GM23248 (cell line): ENCODE results near the gene MAP6. TPM values are rescaled to one million over a fixed set of nuclear protein-coding genes. Genes with fewer than 3 reads are reported as not detected.

ENCODE experiments used
- DNase-seq: peaks from one replicate; pipeline ENCODE4 v3.0.0-alpha.2; 2015
- H2AFZ ChIP-seq: fragments of 200-600 bp; sonication (generic); 2 replicates; pipeline ENCODE4 v1.6.1; 2016; ENCODE audit warnings: antibody characterized with exemption
- H3F3A ChIP-seq: fragments of 200-600 bp; sonication (generic); 2 replicates; pipeline ENCODE4 v1.6.1; 2016; ENCODE audit warnings: mild to moderate bottlenecking, antibody characterized with exemption, mixed run types; ENCODE audit not compliant: insufficient read depth
- H3K27ac ChIP-seq: fragments of 200-600 bp; sonication (generic); 2 replicates; pipeline ENCODE4 v1.5.1; 2016; ENCODE audit warnings: mild to moderate bottlenecking
- H3K27me3 ChIP-seq: fragments of 200-600 bp; sonication (generic); replicated peaks from 2 replicates; pipeline ENCODE4 v1.6.1; 2016; ENCODE audit warnings: mild to moderate bottlenecking; ENCODE audit not compliant: insufficient read depth
- H3K36me3 ChIP-seq: fragments of 200-600 bp; sonication (generic); 2 replicates; pipeline ENCODE4 v1.6.1; 2016; ENCODE audit warnings: low read depth, mild to moderate bottlenecking
- H3K4me1 ChIP-seq: fragments of 200-600 bp; sonication (generic); 2 replicates; pipeline ENCODE4 v1.6.1; 2016; ENCODE audit warnings: mild to moderate bottlenecking; ENCODE audit not compliant: insufficient read depth
- H3K4me2 ChIP-seq: fragments of 200-600 bp; sonication (generic); one replicate; pipeline ENCODE4 v1.6.1; 2016; ENCODE audit warnings: mild to moderate bottlenecking; ENCODE audit not compliant: unreplicated experiment
- H3K4me3 ChIP-seq: fragments of 200-600 bp; sonication (generic); 2 replicates; pipeline ENCODE4 v1.5.1; 2016; ENCODE audit warnings: mild to moderate bottlenecking
- H3K79me2 ChIP-seq: fragments of 200-600 bp; sonication (generic); 2 replicates; pipeline ENCODE4 v1.6.1; 2016; ENCODE audit warnings: mild to moderate bottlenecking; ENCODE audit not compliant: insufficient read depth
- H3K9ac ChIP-seq: fragments of 200-600 bp; sonication (generic); 2 replicates; pipeline ENCODE4 v1.6.1; 2016; ENCODE audit warnings: mild to moderate bottlenecking
- H3K9me2 ChIP-seq: fragments of 200-600 bp; sonication (generic); 2 replicates; pipeline ENCODE4 v1.6.1; 2016; ENCODE audit warnings: mixed run types, mild to moderate bottlenecking, moderate library complexity; ENCODE audit not compliant: insufficient read depth
- H3K9me3 ChIP-seq: fragments of 200-600 bp; sonication (generic); one replicate; pipeline ENCODE4 v1.6.1; 2017; ENCODE audit warnings: low read depth
- H4K20me1 ChIP-seq: fragments of 200-600 bp; sonication (generic); 2 replicates; pipeline ENCODE4 v1.6.0; 2016; ENCODE audit not compliant: insufficient read depth
- EZH2 ChIP-seq: fragments of 200-600 bp; sonication (generic); IDR thresholded peaks from 2 replicates; pipeline ENCODE4 v1.6.1; 2018; ENCODE audit warnings: antibody characterized with exemption, mild to moderate bottlenecking; ENCODE audit not compliant: insufficient read depth, poor library complexity, severe bottlenecking
- EZH2phosphoT487 ChIP-seq: fragments of 200-600 bp; sonication (generic); IDR thresholded peaks from 2 replicates; pipeline ENCODE4 v1.6.1; 2018; ENCODE audit warnings: antibody characterized with exemption, moderate library complexity, mild to moderate bottlenecking, low read depth; ENCODE audit not compliant: insufficient read depth
- WGBS, 2 experiments: methylation state at CpG; one replicate each; pipeline ENCODE4 v1.1.6; 2015 to 2017; ENCODE audit warnings: low lambda C conversion rate in 2 of 2, low coverage in 1 of 2; ENCODE audit errors: missing lambda C conversion rate in 2 of 2; 5-methylcytosine and 5-hydroxymethylcytosine counted together
- in situ Hi-C: fragments of 300-500 bp; cut with MboI; formaldehyde crosslinking; loops from 2 replicates; pipeline ENCODE4 v1.15.0; 2020
- polyA plus RNA-seq: library from polyadenylated mRNA; unstranded; fragments of >200 nt; fragmentation: Nextera tagmentation; extraction: Ambion mirVana; gene quantifications from 2 replicates; pipeline ENCODE4 v1.2.1, GENCODE V29; 2016
- total RNA-seq: library from RNA; depleted of rRNA; stranded (reverse); fragments of >200 nt; shearing (Covaris generic); gene quantifications from 2 replicates; pipeline ENCODE4 v1.2.3, GENCODE V29; 2014

The MAP6 gene
- total and polyA plus RNA-seq, 2 experiments from 2014 or later, result 3.4 to 5.2 TPM

DNA sequence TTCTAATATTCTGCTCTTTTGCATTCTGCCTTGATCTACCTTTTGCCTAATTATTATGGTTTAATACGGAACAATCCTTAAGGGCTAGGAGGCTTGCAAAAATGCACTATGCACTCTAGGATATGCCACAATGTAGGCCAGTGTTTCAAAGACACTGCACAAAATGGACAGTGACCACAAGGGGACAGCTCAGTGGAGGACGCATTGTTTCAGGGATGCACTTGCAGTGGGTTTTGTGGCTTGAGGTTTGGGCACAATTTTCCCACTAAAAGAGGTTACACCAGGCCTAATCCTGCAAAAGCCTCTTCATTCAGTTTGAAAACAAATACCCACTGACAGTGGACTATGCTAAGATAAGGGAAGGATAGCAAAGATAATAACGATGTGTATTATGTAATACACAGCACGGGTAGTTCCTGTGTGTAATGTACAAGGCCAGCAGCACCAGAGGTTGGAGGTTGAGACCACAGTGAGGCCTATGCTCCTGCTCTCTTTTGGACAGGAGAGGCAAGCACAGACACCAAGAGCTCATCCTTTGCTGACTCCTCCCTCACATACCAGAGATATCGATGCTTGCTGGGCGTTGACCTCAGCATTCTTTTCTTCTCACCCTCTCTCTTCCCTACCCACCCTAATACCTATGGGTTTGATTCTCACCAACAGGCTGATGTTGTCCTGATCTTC is 12.7 kb downstream of the MAP6 start:
- Histone ChIP-seq H3K9ac (no peak overlapping the region), H3K36me3 (no peaks in the 10 kb centered on the region), H3K9me3 (no peaks in the 10 kb centered on the region), H3K27ac (no peak overlapping the region), H3K9me2 (no peaks in the 10 kb centered on the region), H3K79me2 (no peaks in the 10 kb centered on the region), H3K4me3 (no peak overlapping the region), H2AFZ (0 out of 2 replicates have a peak overlapping the region, but pooled peaks have one; percentile 26), H3F3A (peaks cover 30% of the 10 kb centered on the region), H3K4me2 (peak overlapping the region; percentile 11), H3K27me3 (no peaks in the 10 kb centered on the region), H3K4me1 (peaks cover 33% of the 10 kb centered on the region), H4K20me1 (no peaks in the 10 kb centered on the region)
- 88 to 89% methylated on average over 6 of the region's 6 CpGs for WGBS, 2 experiments
- TF ChIP-seq EZH2 (no peak), EZH2phosphoT487 (no peak)
- no peak for DNase-seq
- in situ Hi-C loops, result no loop called here

GRCh38 chr11:75655605-75656004 is 13.2 kb downstream of the MAP6 start:
- Histone ChIP-seq H3K9ac (no peak overlapping the region), H3K27me3 (no peaks in the 10 kb centered on the region), H3K79me2 (no peaks in the 10 kb centered on the region), H2AFZ (no peak overlapping the region), H3K27ac (no peak overlapping the region), H3K36me3 (no peaks in the 10 kb centered on the region), H3K4me2 (peak overlapping the region; percentile 18), H3F3A (peaks cover 30% of the 10 kb centered on the region), H3K4me3 (no peak overlapping the region), H3K4me1 (peaks cover 33% of the 10 kb centered on the region), H4K20me1 (no peaks in the 10 kb centered on the region), H3K9me3 (no peaks in the 10 kb centered on the region), H3K9me2 (no peaks in the 10 kb centered on the region)
- TF ChIP-seq EZH2phosphoT487 (no peak), EZH2 (no peak)
- in situ Hi-C loops, result no loop called here
- DNase-seq, result no peak

DNA sequence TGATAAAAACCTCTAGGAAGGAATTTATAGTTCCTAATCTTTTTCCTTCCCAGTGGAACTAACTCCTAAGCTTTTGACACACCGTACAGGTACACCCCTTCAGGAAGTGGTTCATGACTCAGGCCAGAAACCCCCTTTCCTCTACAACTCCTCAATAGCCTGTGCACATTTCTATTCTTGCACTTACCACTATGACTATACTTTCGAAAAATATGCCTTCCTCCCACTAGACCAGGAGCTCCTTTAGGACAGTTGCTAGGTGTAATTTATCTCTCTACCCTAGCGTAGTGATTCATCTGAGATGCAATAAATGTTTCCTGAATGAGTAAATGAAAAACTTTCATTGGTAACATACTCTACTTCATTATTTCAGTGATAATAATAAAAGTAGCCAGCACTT is 14.5 kb downstream of the MAP6 start:
- TF ChIP-seq EZH2 (no peak), EZH2phosphoT487 (no peak)
- Histone ChIP-seq H3K27me3 (no peaks in the 10 kb centered on the region), H3K79me2 (no peaks in the 10 kb centered on the region), H3K9ac (no peak overlapping the region), H3K4me1 (peaks cover 33% of the 10 kb centered on the region), H4K20me1 (no peaks in the 10 kb centered on the region), H3K36me3 (no peaks in the 10 kb centered on the region), H3K9me3 (no peaks in the 10 kb centered on the region), H3K27ac (peak overlapping the region; percentile 18), H2AFZ (no peak overlapping the region), H3K4me3 (no peak overlapping the region), H3K9me2 (no peaks in the 10 kb centered on the region), H3K4me2 (peak overlapping the region; percentile 29), H3F3A (peaks cover 30% of the 10 kb centered on the region)
- in situ Hi-C loops, result no loop called here
- WGBS, 2 experiments, result 1 to 2% methylated on average over 3 of the region's 3 CpGs
- peak; percentile 81 for DNase-seq

- TF ChIP-seq EZH2, result no peak
- H2AFZ ChIP-seq, result no peak overlapping the region
- H3K9me2 ChIP-seq, result no peaks in the 10 kb centered on the region
- no peaks in the 10 kb centered on the region for H3K79me2 ChIP-seq
- no peak overlapping the region for H3K4me3 ChIP-seq
- peaks cover 30% of the 10 kb centered on the region for H3F3A ChIP-seq
- no peaks in the 10 kb centered on the region for H3K9me3 ChIP-seq
- H3K27me3 ChIP-seq, result no peaks in the 10 kb centered on the region
- no peaks in the 10 kb centered on the region for H3K36me3 ChIP-seq
- no peak overlapping the region for H3K27ac ChIP-seq
- WGBS, 2 experiments, result 100% methylated on average over 1 of the region's 1 CpG
- in situ Hi-C loops, result no loop called here
- peak overlapping the region; percentile 29 for H3K4me2 ChIP-seq
- no peak overlapping the region for H3K9ac ChIP-seq
- H4K20me1 ChIP-seq, result no peaks in the 10 kb centered on the region
- peaks cover 33% of the 10 kb centered on the region for H3K4me1 ChIP-seq
- DNase-seq, result no peak
Observed at GRCh38 chr11:75653532-75653931, 15.3 kb downstream of the MAP6 start.

DNA sequence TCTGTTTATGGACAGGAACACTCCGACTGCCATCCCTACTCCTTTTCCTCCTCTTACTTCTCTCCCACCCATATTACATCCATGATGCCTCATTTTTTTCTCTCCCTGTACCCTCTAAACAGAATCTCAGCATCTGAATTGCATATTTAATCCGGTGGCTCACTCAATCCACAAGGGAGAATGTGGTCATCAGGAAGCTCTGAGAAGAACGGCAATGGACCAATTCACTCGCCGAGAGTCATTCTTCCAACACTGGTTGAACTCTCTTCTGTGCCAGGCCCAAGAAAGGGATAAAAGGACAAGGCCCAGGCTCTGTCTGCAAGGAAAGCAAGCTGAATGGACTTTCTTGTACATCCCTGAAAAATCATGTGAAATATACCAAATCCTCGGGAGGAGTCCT is 15.9 kb downstream of the MAP6 start:
- WGBS, 2 experiments, result 79 to 81% methylated on average over 6 of the region's 6 CpGs
- Histone ChIP-seq H3K9me2 (no peaks in the 10 kb centered on the region), H3K27me3 (no peaks in the 10 kb centered on the region), H3K9ac (no peak overlapping the region), H4K20me1 (no peaks in the 10 kb centered on the region), H3K4me3 (no peak overlapping the region), H2AFZ (no peak overlapping the region), H3K4me1 (peaks cover 33% of the 10 kb centered on the region), H3K9me3 (no peaks in the 10 kb centered on the region), H3K36me3 (no peaks in the 10 kb centered on the region), H3K4me2 (no peak overlapping the region), H3K79me2 (no peaks in the 10 kb centered on the region), H3F3A (peaks cover 30% of the 10 kb centered on the region), H3K27ac (no peak overlapping the region)
- peak; percentile 30 for DNase-seq
- in situ Hi-C loops, result no loop called here
- TF ChIP-seq EZH2phosphoT487 (no peak), EZH2 (no peak)
